Right hindlimb (tissue), 1 donor: ENCODE data around the gene PARG.
"Not testable (repeated sequence)": the region's sequence is repeated elsewhere in the genome, so short reads cannot be mapped to it uniquely, and the experiment has no call there.

ENCODE experiments used
- DNase-seq: peaks from one replicate; pipeline ENCODE4 v3.0.0-alpha.2; 2018

Gene PARG

DNA sequence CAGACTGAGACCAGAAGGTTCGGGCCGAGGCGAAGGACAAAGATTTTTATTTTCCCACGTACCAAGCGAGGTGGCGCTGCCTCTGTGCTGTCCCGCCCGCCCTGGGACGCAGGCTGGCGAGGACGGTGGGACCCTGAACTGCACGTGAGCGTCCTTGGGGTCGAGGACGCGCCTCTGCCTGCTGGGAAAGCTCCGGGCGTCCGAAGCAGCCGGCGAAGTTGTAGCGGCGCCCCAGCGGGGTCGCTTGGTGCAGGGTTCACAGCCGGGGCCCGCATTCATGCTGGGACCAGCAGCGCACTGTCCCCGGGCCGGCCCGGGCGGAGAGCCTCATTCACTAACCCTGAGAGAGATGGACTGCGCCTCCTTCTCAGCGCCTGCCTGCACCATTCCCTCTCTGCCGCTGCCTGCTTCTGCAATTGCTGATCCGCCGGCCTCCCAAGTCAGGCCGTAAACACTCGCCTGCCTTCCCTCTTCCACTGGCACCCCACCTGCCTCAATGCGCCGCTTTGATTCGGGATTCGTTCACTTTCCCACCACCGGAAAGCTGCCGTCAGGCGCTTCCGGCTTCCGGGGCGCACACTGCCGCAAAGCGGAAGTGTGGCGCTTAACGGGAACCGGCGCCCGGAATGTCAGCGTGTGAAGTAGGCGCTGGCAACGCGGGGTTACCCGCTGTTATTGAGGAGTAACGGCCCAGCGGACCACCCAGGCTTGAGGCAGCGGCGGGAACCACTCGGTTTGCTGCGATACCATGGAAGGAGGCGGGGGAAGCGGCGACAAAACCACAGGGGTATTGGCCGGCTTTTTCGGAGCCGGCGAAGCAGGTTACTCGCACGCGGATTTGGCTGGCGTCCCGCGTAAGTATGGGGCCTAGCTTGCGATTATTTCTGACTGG, at the start of gene PARG, which contains the start of gene TIMM23B:
Gene PARG (minus strand): TSS at position 581 of the 892 bp plus-strand sequence. CDS start 302 bp downstream, at position 279.
Gene TIMM23B (plus strand): TSS at position 607 of the 892 bp plus-strand sequence. CDS start 142 bp downstream, at position 749.
- peak; percentile 87 for DNase-seq

DNA sequence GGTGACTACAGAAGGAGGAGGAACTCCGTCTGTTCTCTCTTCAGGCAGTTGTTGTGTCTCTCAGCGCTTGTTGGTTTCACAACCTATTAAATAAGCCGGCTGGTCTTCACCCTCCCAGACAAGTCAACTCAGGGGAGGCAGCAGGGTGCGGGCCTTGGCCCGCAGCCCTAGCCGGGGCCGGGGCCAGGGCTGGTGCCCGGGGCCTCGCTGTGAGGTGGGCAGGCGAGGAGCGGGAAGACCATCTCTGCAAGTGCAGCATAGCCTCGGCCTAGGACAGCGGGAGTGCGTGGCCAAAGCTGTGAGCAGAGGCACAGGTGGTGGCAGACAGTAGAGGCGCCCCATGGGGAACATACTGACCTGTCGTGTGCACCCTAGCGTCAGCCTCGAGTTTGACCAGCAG, 46.5 kb upstream of the PARG start, which contains the start of gene AGAP6:
Gene AGAP6 (plus strand): TSS at position 31 of the 400 bp plus-strand sequence. CDS start 310 bp downstream, at position 341.
- not testable (repeated sequence) for DNase-seq

DNA sequence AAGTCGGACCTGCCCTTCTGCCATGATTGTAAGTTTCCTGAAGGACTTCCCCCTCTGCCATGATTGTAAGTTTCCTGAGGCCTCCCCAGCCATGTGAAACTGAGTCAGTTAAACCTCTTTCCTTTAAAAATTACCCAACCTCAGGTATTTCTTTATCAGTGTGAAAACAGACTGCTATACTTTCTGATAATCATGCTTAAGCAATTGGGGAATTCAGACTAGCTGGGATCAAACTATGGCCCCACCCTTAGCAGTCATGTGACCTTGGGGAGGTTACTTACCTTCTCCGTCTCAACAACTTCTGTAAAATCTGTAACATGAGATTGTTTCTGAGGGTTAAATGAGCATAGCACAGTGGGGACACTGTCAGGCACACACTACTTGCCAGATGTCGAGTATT, 45.4 kb upstream of the PARG start:
- not testable (repeated sequence) for DNase-seq

DNA sequence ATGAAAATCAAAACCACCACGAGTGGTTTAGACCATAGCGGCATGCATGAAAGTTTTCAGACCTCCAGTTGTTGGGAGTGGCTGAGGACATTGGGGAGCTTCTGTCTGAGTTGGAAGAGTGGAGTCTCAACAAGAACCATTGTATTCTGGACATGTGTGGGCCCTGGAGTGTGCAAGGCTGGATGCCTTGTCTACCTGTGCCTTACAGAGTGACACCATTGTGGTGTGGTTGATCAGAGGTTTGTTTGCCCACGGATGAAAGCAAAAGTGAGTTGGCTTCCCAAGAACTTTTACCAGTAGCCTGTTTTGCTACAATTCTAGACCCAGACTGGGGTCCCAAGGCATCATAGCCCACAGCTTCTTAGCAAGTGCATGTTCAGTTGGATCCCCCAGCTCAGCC, 35.9 kb upstream of the PARG start:
- not testable (repeated sequence) for DNase-seq

DNA sequence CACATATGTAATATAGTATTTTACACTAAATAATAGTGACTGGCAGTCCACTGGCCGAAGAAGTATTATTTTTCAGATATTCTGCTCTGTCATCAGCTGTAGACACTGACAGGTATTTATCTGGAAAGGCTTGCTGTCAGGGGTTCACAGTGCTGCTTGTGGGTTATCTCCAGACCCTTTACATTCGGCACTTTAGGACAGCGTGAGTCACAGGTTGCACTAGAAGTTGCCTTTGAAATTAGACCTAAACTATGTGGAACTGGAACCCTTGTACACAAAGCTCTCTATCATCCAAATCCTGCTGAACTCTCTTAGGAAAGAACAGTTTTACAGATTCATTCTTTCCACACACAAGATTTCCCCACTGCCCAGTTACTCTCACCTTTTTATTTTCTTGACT, 30.3 kb upstream of the PARG start:
- not testable (repeated sequence) for DNase-seq

DNA sequence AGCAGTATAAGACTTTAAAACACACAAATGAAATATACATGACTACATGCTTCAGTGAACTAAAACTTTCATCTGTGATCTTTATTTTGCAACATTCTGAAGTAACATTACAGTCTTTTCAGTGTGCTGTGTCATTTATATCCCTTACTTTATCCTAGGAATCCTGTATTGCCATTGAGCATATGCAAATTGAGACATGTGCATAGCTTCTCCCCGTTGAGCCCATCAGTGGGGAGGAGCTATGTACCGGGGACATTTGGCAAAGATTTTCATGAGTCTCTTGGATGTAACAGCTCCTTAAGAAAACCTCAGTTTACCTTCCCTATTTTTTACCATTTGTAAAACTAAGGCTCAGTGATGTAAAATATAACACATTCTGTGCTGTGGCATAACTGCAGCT, 29.6 kb upstream of the PARG start:
- DNase-seq = not testable (repeated sequence)

DNA sequence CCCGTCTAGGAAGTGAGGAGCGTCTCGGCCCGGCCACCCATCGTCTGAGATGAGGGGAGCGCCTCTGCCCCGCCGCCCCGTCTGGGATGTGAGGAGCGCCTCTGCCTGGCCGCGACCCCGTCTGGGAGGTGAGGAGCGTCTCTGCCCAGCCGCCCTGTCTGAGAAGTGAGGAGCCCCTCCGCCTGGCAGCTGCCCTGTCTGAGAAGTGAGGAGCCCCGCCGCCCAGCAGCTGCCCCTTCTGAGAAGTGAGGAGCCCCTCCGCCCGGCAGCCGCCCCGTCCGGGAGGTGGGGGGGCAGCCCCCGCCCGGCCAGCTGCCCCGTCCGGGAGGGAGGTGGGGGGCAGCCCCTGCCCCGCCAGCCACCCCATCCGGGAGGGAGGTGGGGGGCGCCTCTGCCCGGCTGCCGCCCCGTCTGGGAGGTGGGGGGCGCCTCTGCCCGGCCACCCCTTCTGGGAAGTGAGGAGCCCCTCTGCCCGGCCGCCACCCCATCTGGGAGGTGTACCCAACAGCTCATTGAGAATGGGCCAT, 28.6 kb upstream of the PARG start:
- not testable (repeated sequence) for DNase-seq

DNA sequence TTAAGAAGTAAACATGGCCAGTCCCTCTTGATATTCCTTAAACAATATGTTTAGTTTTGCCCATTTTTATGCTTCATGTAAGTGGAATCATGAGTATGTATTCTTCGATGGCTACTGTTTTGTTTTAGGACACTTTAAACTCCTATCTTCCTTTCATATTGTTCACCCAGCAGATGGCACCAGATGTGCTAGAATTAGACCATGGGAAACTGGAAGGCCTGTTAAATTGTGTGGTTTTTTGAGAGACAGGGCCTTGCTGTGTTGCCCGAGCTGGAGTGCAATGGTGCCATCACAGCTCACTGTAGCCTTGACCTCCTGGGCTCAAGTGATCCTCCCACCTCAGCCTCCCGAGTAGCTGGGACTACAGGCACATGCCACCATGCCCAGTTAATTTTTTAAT, 11.3 kb upstream of the PARG start:
- DNase-seq = not testable (repeated sequence)

DNA sequence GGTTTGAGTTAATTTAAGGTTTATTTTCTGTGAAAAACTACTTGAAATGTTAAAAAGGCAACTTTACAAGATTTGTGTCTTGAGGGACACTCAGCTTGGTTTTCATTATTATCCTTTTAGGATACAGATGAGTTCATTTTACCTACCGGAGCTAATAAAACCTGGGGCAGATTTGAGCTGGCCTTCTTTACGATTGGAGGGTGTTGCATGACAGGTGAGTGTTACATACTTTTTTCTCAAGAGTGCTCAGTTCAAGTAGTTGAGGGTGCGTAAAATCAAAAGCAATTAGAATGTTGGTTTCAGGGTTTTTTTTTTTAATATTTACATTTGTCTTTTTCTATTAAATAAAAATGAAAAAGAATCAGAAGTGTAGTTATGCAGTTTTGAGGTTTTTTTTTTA, 10.2 kb upstream of the PARG start:
- not testable (repeated sequence) for DNase-seq

DNA sequence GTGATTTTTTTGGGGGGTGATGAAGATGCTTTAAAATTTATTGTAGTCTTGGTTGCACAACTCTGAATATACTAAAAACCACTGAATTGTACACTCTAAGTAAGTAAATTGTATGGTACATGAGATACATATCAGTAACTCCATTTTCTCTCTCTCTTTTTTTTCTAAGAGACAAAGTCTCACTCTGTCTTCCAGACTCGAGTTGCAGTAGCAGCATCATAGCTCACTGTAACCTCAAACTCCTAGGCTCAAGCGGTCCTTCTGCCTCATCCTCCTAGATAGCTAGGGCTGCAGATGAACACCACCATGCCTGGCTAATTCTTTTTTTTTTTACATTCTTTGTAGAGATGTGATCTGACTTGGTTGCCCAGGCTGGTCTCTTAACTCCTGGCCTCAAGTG, 6.9 kb upstream of the PARG start:
- not testable (repeated sequence) for DNase-seq

DNA sequence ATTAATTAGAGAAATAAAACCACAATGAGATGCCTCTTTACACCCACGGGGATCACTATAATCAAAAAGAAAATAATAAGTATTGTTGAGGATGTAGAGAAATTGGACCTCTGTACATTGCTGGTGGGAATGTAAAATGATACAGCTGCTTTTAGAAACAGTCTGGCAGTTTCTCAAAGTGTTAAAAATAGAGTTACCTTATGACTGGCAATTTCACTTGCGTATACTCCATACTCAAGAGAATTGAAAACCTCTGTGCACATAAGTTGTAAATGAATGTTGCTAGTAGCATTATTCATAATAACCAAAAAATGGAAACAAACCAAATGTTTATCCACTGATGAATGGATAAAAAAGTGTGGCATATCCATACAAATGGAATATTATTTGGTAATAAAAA, 6.3 kb upstream of the PARG start:
- not testable (repeated sequence) for DNase-seq

DNA sequence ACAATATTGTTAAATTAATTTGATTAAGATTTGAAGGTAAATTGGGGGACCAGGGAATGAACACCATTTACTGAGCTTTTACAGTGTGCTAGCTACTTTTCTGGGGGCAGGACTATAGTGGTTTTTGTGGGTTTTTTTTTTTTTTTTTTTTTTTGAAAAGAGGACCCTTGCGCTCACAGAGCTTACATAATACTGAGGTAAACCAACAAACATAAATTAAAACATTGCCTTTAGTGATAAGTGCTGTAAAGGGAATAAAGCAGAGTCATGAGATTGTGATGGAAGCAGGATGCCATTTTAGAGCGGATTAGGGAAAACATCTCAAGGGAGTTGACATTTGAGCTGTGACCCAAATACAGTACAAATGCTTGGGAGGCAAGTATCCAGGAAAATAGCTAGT, 1.8 kb upstream of the PARG start:
- DNase-seq = not testable (repeated sequence)

DNA sequence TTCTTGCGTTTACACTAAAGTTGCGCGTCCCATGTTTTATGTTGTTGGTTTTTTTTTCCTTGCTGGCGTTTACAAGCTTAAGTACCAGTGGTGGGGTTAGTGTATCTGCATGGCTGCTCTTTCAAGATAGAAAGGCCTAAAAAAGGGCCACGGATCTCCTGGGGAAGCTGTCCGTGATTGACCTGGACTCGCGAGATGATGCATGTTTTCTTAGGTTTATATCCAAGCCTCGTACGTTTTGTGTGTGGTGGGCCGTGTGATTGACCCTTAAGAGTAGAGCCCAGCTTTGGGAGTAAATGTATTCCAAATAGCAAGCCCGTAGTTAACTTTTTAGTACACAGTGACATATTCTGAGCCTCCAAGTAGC, 495 bp upstream of the PARG start:
- not testable (repeated sequence) for DNase-seq

DNA sequence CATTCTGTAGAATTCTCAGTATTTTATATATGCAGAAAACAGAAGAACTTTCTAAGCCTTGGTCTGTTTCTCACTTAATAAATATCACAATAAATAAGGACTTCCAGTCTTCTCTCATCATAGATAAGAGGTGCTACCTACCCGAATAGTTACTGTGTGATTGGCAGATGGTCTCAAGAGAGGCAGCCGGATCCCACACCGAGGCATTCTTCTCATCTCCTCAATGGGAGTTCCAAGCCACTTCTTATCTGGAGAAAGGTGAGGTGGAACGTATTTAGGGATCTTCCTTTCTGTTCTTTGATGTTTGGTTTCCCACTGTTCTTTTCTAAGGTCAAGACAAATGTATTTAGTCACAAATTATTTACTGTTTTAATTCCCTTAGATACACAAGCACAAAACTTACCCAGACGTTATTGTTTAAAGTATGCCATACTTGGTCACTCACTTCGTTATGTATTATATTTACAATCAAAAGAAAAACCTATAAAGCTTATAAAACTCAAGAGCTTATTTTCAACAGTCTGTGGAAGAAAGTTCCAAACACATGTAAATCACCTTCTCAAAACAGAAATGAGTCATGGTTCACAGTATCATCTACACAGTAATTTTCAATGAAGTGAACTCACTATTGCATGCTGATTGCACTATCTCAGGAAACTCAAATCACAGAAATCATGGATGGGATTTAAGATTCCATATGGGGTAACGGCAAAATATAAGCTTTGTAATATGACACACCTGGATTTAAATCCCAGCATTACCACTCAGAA, 9.7 kb downstream of the PARG start:
- DNase-seq = not testable (repeated sequence)

DNA sequence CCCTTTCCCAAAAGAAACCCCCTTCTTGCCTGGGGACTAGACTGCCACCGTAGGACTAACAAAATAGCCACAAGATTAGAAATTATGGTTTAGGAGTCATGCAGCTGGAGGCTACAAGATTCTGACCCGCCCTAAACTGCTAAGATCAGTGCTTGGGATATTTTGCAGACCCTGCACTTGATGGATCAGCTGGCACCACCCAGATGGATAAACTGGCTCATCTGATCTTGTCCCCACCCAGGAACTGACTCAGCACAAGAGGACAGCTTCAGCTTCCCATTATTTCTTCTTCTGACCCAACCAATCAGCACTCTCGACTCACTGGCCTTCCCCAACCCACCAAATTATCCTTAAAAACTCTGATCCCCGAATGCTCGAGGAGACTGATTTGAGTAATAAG, 10.6 kb downstream of the PARG start:
- not testable (repeated sequence) for DNase-seq

DNA sequence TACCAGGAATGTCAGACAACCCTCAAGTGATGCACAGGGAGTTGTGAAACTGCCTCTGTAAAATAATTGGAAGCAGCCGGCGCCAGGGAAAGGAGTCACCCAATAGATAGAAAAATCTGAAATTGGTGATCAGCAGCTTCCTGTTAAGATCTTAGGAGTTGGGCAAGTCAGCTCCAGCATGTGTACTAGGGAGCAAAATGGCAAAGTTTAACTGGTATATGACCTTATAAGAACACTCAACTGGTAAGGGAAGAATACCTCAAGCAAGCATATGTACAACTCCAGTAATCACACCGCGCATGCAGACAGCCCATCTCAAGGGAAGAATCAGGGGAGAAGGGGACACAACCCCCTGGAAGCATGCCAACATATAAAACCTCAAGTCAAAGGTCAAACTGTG, 18.3 kb downstream of the PARG start:
- DNase-seq = not testable (repeated sequence)

DNA sequence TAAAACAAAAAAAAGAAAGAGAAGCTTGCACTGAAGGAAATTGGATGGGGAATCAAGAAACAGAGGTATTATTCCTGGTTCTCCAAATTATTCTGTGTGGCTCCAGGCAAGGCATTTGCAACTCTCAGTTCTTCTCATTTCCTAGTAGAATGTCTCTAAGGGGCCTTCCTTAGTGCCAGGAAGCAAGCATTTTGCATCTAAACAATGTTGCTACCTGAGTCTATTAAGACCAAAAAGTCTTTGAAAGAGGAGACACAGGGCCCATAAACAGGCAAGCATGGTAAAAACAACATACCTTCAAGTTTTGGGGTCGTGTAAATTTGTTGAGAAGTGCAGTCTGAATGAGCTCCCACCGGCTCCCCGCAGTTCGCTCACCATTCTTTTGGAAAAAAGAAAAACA, 19.8 kb downstream of the PARG start:
- DNase-seq = not testable (repeated sequence)

DNA sequence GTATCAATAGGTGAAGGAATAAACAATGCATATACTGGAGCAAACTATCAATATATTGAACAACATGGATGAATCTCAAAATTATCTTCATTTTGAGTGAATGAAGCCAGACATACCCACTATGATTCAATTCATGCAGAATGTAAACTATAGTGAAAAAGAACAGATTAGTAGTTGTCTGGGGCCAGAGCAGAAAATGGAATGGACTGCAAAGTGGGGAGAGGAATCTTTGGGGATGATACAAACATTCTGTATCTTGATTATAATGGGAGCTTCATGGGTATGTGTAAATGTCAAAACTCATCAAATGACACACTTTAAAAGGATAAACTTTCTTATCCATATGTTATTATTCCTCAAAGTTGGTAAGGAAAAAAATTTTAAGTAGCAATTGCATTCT, 23.9 kb downstream of the PARG start:
- not testable (repeated sequence) for DNase-seq

DNA sequence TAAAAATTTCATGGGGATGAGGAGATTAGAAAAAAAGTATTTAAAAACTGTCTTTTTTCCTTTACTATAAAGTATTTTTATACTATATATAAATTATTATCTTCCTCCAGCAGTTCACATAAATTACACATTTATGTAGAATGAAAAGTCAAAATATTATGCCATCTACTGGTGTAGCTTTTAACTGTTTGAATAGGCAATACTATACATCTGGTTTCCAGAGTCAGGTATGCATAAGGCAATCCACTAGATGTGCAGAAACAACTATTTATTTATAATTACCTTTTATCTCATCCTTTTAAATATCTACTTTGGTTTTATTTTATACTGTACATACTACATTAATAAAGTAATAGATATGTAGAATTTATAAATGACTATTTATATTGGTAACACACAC, 25.4 kb downstream of the PARG start:
- not testable (repeated sequence) for DNase-seq

DNA sequence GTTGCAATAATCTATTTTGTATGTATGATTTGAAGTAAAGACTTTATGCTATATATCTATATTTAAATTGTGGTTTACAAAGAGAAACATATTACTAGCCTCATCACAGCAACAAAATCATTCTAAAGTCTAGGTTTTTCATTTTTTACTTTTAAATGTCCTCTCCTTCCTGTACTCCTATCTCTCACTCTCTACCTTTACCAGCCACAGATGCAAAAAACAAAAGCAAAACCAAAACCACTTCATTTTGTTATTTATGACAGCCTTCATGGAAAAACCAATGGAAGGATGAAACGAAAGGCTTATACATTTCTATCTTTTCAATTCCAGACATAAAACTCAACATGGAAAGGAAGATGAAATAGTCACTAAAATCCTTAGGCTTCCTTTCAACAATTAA, 31.5 kb downstream of the PARG start:
- not testable (repeated sequence) for DNase-seq

DNA sequence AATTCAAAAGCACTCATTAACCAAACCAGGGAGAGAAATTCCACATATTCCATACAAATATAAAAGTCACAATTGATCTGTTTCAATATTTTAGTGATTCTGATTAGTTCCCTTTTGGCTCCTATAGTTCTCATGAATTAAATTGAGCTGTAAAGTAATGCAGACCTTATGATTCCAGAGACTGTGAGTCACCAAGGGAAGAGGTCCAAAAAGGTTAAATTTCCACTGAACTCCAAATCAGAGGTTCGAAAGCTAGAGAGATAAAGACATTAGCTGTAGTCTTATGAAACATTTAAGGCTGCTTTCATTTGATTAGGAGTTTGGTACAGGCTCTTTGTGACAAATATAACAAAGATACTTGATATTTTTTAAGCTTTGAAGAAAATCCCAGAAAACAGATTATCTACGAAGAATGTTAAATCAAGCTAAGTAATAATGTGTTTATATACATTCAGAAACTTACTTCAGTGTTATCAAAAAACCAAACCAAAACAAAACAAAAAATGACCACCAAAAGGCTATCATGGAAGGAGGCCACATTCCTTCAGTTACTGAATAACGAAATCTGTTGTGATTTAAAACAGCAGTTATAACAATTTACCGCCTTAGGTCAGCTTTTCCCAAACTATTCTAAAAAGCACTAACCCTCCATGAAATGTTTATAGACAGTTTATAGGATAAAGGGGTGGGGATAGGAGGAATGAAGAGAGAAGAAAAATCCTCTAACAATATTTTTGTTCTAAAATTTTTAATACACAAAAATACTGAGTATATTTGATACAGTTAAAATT, 33.3 kb downstream of the PARG start:
- not testable (repeated sequence) for DNase-seq

DNA sequence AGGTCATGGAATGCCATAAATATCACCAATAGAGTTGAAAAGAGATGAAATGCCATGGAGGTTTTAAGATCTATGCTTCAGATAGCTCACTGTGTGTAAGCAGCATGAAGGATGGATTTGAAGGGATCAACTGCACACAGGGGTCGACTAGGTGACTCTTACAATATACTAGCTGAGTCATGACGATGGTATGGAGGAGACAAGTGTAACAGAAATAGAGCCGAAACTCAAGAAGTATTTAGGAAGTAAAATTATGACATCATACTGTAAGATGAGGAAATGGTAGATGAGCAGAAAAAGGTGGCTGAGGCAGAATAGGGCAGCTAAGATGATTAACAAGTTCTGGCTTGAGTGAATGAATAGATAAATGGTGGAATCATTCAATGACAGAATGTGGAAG, 38.0 kb downstream of the PARG start:
- not testable (repeated sequence) for DNase-seq
